SU-DHL-6 (cell line): ENCODE measurements around the gene OR6M1.

Experiments used
- CTCF ChIP-seq: fragments of 200-600 bp; sonication (generic); IDR thresholded peaks from one replicate; pipeline ENCODE4 v1.5.1; 2017; ENCODE audit warnings: antibody characterized with exemption, mild to moderate bottlenecking, low read length, moderate library complexity; ENCODE audit not compliant: insufficient read depth, poor library complexity, severe bottlenecking
- EZH2phosphoT487 ChIP-seq: fragments of 200-600 bp; sonication (generic), shearing (Covaris generic); conservative IDR thresholded peaks from 2 replicates; pipeline ENCODE4 v1.6.1; 2018; ENCODE audit warnings: mild to moderate bottlenecking, antibody characterized with exemption, low read length, moderate library complexity, mixed read lengths

DNA sequence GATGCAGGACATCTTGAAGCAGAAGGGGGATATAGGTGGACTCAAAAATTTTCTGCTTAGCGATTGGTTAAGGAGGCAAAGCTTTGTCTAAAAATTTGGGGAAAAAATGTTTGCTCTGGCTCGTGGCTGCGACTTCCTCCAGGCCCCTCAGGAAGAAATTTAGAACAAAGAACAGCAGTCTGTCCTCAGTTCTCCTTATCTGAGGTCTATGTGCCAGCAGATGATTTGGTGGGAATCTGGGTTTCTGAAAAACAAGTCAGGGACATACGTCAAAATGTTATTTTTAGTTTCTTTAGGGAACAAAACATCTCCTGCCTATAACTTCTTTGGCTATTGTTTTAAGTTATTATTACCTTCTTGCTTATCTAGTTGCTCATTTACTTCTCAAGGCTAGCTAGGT is 8.1 kb downstream of the OR6M1 start:
- TF ChIP-seq CTCF (no peak), EZH2phosphoT487 (no peak)
